NCI-H2081 treated with DMSO at 0.1 percent for 48 hours (cell line): ENCODE data around the gene TMEM184A.

Experiments used
- DNase-seq: peaks from one replicate; lab custom pipeline; 2025; lab: John Stamatoyannopoulos, UW

The TMEM184A gene

GRCh38 chr7:1555813-1556543 is at the start of gene TMEM184A:
TSS of gene TMEM184A (minus strand) at chr7:1556205. CDS start at chr7:1555484, 721 bp downstream.
- peak; percentile 89 for DNase-seq

DNA sequence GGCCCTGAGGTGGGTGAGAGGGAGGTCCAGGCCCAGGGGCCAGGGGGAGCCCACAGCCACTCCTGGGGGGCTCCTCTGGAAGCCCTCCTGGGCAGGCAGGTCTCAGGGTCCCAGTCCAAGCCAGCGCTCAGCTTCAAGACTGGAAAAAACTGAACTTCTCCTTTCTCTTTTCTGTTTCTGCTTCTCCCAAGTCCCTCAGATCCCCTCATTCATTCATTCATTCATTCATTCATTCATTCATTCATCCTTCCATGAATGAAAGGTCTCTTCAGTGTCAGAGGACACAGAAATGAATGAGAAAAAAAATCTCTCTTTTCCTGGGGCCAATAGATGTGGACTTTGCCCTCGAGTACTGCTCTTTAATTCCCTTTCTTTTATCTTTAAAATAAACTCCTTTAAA is 48.4 kb upstream of the TMEM184A start:
- no peak for DNase-seq

DNA sequence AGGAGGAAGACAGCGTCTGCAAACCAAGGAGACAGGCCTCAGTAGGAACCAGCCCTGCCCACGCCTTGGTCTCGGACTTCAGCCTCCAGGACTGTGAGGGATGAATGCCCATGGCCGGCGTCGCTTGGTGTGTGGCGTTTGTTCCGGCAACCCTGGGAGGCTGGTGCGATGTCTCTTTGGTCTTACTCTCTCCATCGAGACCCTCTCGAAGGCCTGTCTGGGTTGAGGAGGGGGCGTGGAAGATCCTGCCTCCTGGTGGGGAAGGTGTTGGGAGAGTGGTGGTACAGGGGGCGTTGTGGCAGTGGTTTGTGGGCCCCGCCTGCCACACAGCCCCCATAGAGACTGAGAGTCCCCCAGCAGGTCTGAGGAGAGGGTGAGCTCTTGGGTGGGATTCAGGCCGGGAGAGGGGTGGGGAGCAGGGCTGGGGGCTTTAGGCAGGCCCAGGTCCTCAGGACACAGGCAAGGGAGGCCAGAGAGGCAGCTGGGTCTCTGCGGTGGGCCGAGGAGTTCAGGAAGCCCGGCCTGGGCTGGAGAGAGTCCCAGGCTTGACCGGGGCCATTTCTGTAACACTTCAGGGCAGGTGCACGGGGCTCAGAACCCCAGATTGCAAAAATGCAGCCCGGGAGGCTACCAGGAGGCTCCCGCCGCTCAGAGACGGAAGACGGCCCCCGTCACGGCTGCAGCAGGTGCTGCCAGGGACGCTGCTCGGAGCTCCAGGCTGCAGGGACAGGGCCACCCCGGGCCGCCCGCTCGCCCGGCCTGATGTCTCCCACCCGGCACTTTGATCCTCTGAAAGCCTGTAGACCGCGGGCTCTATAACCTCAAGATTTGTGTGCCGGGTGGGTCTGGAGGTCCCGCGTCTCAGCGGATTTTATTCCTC is 47.6 kb upstream of the TMEM184A start:
- DNase-seq = no peak

GRCh38 chr7:1602386-1602785 is 46.4 kb upstream of the TMEM184A start:
- DNase-seq = no peak

DNA sequence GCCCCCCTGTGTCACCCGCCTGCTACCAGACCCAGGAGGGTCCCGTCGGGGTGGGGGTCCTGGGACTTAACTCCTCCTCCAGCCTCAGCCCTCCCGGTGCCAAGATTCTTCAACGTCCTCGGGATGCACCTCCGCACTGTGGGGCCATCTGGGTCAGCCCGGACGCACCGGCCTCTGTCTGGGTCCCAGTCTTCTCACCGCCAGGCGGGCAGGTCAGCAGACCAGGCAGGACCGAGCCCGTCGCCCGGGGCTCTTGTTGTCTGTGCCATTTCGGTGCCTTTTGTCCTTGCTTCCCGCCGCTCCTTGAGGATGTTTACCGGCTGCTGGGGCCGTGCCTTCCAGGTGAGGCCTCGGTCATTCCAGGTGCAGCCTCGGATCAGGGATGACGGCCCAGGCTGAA is 46.0 kb upstream of the TMEM184A start:
- DNase-seq = no peak

DNA sequence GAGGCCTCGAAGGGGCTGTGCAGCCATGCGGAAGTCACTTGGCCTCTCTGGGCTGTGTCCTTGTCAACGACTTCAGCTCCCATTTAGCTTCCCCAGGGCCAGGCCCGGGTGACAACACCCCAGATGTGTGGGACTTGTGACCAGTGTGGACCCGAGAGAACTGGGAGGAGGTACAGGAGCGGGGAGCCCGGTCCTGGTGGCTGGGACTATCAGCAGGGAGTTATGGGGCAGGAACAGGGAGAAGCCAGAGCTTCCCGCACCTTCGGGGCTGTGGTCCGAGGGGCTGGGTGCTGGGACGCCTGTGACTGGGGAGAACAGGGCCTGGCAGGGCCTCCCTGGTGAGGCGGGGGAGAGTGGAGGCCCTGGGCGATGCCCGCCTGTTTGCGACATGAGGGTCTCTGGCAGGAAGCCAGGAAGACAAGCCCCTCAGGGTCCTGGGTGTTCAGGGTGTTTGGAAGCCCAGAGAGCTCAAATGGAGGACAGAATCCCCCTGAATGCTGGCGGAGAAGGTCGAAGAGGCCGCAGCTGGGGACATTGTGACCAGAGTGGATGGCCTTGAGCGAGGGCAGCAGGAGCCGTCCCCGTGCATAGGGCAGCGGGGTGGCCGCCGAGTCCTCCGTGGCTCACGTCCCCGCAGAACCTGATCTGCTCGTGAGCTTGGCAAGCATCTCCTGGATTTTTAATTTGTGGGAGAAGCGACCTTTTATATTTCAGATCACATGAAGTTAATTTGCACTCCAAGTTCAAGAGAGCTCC is 43.8 kb upstream of the TMEM184A start:
- DNase-seq = no peak

DNA sequence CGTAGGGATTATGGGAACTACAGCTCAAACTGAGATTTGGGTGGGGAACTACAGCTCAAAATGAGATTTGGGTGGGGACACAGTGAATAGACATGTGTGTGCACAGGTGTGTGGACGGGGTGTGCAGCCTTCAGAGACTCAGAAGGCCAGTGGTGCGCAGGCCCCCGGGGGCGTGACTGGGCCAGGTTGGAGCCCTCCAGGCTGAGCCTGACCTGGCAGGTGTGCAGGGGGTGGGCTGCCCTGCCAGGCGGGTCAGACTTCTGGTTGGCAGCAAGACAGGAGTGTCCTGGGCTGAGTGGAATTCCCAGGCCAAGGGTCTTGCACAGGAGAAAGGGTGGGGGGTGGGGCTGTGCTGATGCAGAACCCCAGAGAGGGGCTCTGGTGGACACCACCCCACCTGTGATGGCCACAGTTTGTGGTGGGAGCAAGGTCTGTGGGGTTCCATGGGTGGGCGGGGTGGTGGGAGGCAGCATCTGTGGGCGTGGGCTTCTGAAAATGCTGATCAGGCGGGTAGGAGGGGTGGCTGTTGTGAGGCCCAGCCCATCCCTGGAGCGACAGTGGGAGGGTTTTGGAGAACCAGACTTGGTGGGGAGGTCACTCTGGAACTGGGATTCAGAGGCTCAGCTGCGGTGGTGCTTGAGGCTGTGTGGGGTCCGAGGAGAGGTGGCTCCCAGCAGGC is 43.1 kb upstream of the TMEM184A start:
- no peak for DNase-seq

- DNase-seq = no peak
These were observed 42.3 kb upstream of the TMEM184A start for GRCh38 chr7:1598286-1598685.

GRCh38 chr7:1597791-1598190 is 41.8 kb upstream of the TMEM184A start:
- DNase-seq = no peak

DNA sequence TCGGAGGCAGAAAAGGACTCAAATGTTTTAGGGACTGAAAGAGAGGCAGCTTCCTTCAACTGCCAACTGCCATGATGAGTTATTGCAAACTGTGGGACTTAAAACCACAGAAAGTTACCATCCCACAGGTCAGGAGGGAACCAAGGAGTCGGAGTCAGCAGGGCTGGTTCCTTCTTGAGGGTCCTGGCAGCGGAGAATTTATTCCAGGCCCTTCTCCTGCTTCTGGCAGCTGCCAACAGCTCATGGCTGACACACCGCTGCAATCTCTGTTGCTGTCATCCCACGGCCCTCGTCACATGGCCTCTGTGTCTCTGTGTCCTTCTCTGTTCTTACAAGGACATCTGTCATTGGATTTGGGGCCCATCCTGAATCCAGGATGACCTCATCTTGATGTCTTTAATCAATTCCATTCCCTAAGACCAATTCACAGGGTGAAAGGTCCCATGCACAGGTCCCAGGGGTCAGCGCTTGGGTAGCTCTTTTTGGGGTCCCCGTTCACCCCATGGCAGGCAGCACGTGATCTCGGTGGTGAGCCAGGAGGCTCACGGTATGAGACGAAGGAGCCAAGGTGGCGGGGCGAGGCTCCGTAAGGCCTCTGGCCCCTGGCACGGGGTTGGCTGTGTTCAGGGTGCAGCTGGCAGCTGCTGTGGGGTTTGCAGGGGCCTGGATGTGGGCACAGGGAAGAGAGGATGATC is 41.2 kb upstream of the TMEM184A start:
- DNase-seq = no peak

DNA sequence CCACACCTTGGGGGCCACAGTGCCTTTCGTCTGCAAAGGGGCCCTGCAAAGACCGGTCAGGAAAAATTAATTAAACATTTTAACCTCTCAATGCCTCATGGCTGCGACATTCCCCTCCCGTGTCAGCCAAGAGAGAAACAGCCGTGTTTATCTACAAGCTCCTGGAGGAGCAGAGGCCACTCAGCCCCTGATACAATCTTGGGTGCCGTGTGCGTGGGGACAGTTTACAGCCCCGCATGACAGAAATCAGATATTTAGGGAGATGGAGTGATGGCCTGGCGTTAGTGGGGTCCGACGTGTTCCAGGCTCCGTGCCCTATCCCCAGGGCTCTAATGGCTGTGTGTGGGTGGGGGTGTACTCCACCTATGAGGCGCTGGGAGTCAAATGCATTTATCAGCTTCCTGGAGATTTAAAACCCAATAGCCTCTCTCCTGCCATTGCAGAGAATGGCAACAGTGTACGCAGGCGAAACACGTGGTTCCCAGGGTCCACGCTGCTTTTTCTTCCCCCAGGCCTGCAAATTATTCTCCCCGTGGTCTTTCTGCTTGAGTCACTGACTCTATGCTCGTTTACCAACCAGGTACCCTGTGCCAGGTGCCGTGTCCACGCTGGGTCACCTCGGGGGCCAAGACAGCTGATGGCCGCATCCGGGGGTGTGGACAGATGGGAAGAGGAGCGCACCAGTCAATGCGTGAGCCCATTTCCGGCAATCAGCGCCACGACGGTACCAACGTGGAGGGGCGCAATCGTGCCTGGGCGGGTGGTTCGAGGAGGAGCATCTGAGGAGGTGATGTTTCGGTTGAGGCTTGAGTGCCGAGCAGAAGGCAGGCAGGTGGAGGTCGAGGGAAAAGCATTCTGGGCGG is 40.4 kb upstream of the TMEM184A start:
- no peak for DNase-seq

DNA sequence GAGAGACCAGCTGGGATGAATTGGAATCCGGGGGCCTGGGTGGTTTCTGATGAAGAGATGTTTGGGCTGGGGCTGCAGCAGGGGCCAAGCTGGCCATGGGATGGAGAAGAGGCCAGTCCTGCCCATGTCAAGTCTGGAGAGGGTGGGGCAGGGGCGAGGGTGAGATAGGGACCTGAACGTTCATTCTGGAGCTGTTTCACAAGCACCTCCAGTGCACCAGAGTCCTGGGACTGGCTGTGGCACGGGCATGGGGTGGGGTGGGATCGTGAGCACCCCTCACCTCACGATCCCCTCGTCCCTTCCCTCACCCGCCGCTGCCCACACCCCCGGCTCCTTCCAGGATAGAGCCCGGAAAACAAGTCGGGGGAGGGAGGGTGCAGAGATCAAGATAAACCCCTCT is 39.6 kb upstream of the TMEM184A start:
- DNase-seq = no peak

DNA sequence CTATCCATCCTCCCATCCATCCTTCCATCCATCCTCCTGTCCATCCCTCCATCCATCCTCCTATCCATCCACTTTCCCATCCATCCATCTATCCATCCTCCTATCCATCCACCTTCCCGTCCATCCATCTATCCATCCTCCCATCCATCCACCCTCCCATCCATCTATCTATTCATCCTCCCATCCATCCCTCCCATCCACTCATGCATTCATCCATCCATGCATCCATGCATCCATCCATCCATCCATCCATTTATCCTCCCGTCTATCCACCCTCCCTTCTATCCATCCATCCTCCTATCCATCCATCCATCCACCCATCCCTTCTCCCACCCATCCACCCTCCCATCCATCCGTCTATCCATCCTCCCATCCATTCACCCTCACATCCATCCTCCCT is 39.0 kb upstream of the TMEM184A start:
- DNase-seq = no peak

GRCh38 chr7:1593904-1594421 is 38.0 kb upstream of the TMEM184A start:
- DNase-seq = no peak

GRCh38 chr7:1593091-1593866 is 37.3 kb upstream of the TMEM184A start:
- DNase-seq = no peak

- DNase-seq = no peak
These were observed 36.4 kb upstream of the TMEM184A start for GRCh38 chr7:1592299-1592871.

GRCh38 chr7:1591876-1592275 is 35.9 kb upstream of the TMEM184A start:
- DNase-seq = no peak

DNA sequence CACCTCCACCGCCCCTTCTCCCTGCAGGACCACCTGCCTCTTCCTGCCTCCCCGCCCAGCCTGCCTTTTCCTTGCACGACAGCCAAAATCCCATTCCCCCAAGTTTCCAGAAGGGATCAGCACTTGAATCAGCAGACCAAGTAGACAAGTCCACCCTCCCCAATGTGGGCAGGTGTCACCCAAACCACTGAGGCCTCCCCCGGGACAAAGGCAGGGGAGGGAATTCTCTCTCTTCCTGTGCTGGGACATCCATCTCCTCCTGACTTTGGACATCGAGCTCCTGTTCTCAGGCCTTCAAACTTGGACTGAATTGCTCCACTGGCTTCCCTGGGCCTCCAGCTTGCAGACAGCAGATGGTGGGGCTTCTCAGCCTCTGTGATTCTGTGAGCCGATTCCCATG is 35.4 kb upstream of the TMEM184A start:
- DNase-seq = no peak

- no peak for DNase-seq
These were observed 34.9 kb upstream of the TMEM184A start for GRCh38 chr7:1590887-1591286.
